ENCODE results near the gene UCP3.
A peak's percentile ranks its signal among the peaks of the same experiment; 100 is the strongest.
"Not testable (repeated sequence)": the region's sequence is repeated elsewhere in the genome, so short reads cannot be mapped to it uniquely, and the experiment has no call there.

Gene UCP3

GRCh38 chr11:74000307-74001133 is 8.4 kb downstream of the UCP3 start:
- no peak for DNase-seq (ENCODE audit: low read depth in 2 of 2)

- DNase-seq (ENCODE audit: low read depth in 2 of 2): no peak
Observed at GRCh38 chr11:73999581-74000306, 9.1 kb downstream of the UCP3 start.

- DNase-seq (ENCODE audit: low read depth in 2 of 2): no peak
Observed at GRCh38 chr11:73998846-73999575, 9.9 kb downstream of the UCP3 start.

GRCh38 chr11:73997120-73997770 is 11.6 kb downstream of the UCP3 start:
- no peak for DNase-seq (ENCODE audit: low read depth in 2 of 2)

GRCh38 chr11:73996161-73996747 is 12.6 kb downstream of the UCP3 start:
- no peak for DNase-seq (ENCODE audit: low read depth in 2 of 2)

- DNase-seq (ENCODE audit: low read depth in 2 of 2): no peak
Observed at GRCh38 chr11:73995731-73996130, 13.2 kb downstream of the UCP3 start.

- DNase-seq (ENCODE audit: low read depth in 2 of 2): no peak
Observed at GRCh38 chr11:73995247-73995646, 13.6 kb downstream of the UCP3 start.

- no peak for DNase-seq (ENCODE audit: low read depth in 2 of 2)
Observed at GRCh38 chr11:73991471-73992006, 17.3 kb downstream of the UCP3 start.

- DNase-seq (ENCODE audit: low read depth in 2 of 2): no peak
Observed at GRCh38 chr11:73990730-73991129, 18.2 kb downstream of the UCP3 start.

- no peak for DNase-seq (ENCODE audit: low read depth in 2 of 2)
Observed at GRCh38 chr11:73989156-73989555, 19.7 kb downstream of the UCP3 start.

GRCh38 chr11:73988227-73988626 is 20.7 kb downstream of the UCP3 start:
- DNase-seq (ENCODE audit: low read depth in 2 of 2): no peak

GRCh38 chr11:73985661-73986060 is 23.2 kb downstream of the UCP3 start:
- not testable (repeated sequence) for DNase-seq (ENCODE audit: low read depth in 2 of 2)

- no peak for DNase-seq (ENCODE audit: low read depth in 2 of 2)
Observed at GRCh38 chr11:73983741-73984538, 24.9 kb downstream of the UCP3 start.

GRCh38 chr11:73982990-73983740 is 25.7 kb downstream of the UCP3 start:
- peak; percentile 74 to 76 for DNase-seq (ENCODE audit: low read depth in 2 of 2)

- peak; percentile 54 to 76 for DNase-seq (ENCODE audit: low read depth in 2 of 2)
Observed at GRCh38 chr11:73982595-73982989, 26.3 kb downstream of the UCP3 start, which contains the start of gene UCP2. TSS of gene UCP2 (minus strand) at chr11:73982843. CDS start at chr11:73978378, 4,465 bp downstream.

GRCh38 chr11:73981051-73981805 is 27.7 kb downstream of the UCP3 start:
- no peak for DNase-seq (ENCODE audit: low read depth in 2 of 2)

GRCh38 chr11:73980001-73980961 is 28.6 kb downstream of the UCP3 start:
- DNase-seq (ENCODE audit: low read depth in 2 of 2): peak; percentile 32 to 60

All from stimulated activated CD4-positive, alpha-beta T cell treated with anti-CD3 and anti-CD28 coated beads, Interleukin-1b, Interleukin-23, amount 100 ng/mL, for 1 hour (primary cell).